NCI-H69 (cell line): ENCODE results near the gene ZRANB3.
A peak's percentile ranks its signal among the peaks of the same experiment; 100 is the strongest.
"Not testable (repeated sequence)": the region's sequence is repeated elsewhere in the genome, so short reads cannot be mapped to it uniquely, and the experiment has no call there.

ENCODE experiments used
- DNase-seq: peaks from one replicate; lab custom pipeline; 2025; lab: John Stamatoyannopoulos, UW

ZRANB3 gene

DNA sequence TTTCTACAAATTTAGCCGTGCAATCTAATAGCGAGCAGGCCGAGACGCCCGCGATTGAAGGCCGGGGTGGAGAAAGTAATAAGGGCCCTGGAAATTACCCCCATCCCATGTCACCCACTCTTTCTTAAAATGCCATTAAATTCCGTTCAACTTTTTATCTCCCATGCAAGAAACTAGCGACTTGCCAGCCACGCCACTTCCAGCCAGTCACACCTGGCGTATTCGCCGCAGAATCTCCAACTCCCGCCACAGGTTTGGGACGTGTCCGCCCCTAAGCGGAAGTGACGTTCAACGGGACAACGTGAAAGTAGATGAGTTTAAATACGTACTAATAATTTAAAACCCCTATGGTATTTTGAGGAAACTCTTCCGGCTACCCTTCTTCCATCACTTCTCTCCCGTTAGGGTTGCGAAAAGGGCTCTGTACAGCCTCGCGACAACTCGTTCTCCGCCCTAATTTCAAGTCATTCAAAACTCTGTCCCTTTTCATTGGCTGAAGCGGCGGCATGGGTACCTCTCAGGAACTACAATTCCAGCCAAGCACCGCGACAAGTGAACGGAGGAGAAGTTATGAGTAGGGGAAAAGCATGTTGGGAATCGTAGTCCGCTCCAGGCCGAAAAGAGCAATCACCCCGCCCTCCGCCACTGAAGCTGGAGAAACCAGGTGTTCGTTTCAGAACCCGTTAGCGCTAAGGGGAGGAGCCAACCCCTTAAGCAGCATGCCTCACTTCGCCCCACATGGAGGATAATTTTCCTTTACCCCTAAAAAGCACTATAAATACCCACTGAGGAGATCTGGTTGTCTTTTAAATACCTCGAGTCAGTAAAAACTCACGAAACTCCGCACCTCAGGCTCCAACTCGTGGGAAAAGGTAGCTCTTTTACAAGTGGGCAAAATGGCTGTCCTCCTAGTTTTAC lies at the start of gene ZRANB3:
Gene ZRANB3, minus strand, starts transcription at position 906 of the 918 bp plus-strand sequence.
- DNase-seq, result peak; percentile 96

DNA sequence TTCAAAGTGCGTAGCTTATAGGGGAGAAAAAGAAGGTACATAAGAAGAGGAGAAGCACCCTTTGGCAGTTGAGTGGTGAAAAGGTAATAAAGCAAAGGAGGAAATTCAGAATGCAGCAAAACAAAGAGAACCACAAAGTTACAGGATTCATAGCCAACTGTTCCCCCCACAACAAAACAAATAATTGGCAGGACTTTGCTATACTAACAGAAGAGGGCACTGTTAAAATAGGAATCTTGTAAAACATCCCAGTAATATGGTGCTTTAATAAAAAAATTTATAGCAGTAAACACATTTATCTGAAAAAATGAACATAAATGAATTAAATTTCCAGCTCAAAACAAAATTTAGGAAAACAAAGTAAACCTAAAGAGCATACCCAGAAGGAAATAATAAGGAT lies 42.6 kb upstream of the ZRANB3 start:
- DNase-seq, result no peak

DNA sequence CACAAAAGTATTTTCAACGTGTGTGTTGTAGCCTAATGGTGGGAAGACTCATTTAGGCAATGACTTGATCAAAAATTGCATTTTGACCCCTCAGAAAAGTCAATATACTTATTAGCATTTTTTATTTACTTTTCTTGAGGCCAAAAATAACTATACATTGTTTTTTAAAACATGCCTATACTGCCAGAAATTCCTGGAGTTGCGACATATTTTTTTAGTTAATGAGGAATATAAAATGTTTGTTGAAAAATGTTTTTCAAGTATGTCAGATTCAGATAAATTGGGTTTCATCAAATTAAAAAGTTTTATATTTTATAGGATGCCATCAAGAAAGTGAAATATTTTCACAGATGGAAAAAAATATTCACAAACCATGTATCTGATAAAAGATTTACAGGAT lies 39.9 kb upstream of the ZRANB3 start:
- DNase-seq, result no peak

DNA sequence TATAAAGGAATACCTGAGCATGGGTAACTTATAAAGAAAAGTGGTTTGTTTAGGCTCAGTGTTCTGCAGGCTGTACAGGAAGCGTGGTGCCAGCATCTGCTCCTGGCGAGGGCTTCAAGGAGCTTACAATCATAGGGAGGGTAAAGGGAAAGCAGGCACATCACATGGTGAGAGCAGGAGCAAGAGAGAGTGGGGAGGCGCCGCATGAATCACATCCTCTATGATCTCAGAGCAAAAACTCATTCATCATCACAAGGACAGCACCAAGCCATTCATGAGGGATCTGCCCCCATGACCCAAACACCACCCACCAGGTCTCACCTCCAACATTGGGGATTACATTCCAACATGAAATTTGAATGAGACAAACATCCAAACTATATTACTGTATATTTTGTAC lies 32.8 kb upstream of the ZRANB3 start:
- DNase-seq, result no peak

DNA sequence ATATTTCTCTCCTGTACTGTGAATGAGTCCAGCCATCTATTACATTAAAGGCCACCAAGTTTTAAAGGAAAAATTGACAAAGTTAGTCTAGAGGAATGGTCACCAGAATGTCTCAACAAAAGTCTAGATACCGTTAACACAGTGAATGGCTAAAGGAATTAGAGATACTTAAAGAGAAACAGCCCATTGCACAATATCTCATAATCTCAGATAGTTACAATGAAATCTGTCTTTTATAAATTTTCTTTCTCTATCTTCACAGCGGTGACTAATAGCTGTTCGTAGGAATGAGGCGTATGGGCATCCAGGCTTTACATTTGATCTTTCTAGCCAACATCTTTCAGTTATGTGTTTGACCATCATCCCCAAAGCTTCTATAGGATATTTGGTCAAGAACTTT lies 30.9 kb upstream of the ZRANB3 start:
- no peak for DNase-seq

DNA sequence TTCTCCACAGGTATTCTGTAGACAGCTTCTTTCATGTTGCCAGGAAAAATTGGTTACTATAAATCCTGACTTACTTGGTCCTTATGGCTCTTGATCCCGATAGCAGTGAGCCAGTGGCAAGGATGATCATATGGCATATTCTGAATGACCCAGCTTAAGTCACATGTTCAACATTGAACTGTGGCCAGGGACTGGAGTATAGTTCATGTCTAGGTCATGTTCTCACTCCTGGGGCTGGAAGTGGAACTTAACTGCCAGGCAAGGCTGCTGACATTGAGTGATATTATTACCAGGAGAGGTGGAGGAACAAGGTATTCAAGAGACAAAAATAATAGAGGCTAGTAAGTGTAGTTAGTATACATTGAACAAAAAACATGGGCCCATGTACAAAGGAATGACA lies 26.5 kb upstream of the ZRANB3 start:
- DNase-seq, result peak; percentile 32

DNA sequence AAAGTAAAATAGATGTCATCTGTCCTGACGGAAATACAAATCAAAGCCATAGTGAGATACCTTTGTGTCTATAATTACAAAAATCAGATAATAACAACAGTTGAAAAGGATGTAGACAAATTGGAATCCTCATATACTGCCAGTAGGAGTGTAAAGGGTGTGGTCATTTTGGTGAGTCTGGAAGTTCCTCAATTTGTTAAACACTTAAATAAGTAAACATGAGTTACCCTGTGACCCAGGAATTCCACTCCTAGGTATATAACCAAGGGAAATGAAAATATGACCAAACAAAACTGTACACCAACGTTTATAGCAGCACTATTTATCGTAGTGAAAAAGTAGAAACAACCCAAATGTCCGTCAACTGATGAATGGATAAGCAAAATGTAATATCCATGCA lies 24.3 kb upstream of the ZRANB3 start:
- no peak for DNase-seq

DNA sequence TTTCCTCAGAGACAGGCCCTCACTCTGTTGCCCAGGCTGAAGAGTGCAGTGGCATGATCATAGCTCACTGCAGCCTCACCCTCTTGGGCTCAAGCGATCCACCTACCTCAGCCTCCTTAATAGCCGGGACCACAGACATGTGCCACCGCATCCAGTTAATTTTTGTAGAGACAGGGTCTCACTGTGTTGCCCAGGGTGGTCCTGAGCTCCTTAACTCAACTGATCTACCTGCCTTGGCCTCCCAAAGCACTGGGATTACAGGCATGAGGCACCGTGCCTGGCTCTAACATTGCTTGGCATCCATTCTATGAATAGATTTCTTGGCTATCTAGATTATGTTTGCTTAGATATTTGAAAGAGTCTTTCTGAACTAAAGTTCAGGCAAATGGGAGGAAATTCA lies 21.9 kb upstream of the ZRANB3 start:
- DNase-seq, result no peak

DNA sequence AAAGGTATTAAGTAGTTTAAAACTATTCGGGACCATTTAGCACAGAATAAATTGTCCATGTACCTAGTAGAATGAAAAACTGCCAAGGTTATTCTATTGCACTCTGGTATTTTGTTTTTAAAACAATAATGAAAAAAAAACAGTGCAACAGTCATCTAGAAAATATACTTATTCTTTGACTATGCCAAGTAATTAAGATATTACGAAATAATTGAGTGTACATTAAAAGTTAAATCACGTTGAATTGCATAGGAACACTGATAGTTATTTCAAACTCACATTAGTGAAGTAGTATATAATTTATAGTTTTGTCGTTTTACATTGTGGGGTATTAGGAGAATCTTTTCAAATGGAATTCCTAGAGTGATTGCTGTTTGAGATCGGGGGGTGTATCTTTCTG lies 20.3 kb upstream of the ZRANB3 start:
- no peak for DNase-seq

DNA sequence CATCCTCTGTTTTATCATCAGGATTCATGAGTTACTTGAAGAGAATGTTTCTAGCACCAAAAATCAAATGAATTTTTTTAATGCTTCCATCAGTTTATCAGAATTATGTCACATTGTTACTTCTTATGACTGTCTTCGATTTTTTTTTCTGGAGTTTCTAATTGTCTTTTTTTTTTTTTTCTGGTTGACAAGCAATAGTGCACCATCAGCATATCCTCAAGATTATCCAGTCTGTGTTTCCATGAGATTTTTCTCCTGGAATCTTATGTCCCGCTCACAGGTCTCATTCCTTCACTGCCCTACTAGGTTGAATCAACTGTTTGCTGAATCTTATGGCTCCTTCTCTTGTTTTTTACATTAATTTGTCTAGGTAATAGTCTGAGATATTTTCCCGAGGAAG lies 16.3 kb upstream of the ZRANB3 start:
- no peak for DNase-seq

DNA sequence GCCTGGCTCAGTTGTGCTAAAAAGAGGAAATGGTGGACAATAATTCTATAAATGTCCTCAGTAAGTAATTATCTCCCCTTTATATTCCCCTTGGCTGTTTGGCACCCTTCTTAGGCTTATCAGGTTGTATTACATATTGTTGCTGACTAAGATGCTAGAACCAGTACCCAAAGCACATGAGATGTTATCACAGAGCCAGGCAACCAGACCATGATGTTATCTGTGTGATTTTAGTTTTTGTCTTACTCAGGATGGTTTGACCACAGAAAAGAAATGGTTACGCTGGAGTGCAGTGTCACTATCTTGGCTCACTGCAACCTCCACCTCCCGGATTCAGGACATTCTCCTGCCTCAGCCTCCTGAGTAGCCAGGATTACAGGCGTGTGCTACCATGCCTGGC lies 15.4 kb upstream of the ZRANB3 start:
- no peak for DNase-seq

DNA sequence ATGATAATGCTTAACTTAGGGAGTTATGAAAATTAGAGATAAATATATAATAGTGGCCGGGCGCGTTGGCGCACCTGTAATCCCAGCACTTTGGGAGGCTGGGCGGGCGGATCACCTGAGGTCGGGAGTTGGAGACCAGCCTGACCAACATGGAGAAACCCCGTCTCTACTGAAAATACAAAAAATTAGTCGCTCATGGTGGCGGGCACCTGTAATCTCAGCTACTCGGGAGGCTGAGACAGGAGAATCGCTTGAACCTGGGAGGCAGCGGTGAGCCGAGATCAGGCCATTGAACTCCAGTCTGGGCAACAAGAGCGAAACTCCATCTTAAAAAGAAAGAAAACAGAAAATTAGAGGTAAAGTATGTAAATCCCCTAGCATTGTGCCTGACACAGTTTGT lies 2.5 kb upstream of the ZRANB3 start:
- not testable (repeated sequence) for DNase-seq

DNA sequence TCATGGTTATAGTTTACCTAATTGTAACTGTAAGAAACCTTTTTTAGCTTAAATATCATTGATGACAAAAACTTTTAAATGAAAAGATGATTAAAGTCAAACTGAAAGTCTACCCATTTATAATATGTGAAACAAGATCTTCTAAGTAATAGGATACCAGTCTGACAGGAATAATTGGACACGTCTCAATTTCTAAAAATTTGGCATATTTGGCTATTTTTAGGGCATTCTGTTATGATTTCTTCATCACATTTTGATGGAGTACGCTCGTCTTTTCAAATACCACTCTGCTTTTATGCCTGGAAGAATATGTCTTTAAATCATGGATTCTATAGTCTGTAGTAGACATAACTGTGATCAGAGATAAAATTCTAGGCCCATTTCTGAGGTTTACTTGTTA lies 1.6 kb upstream of the ZRANB3 start:
- no peak for DNase-seq

DNA sequence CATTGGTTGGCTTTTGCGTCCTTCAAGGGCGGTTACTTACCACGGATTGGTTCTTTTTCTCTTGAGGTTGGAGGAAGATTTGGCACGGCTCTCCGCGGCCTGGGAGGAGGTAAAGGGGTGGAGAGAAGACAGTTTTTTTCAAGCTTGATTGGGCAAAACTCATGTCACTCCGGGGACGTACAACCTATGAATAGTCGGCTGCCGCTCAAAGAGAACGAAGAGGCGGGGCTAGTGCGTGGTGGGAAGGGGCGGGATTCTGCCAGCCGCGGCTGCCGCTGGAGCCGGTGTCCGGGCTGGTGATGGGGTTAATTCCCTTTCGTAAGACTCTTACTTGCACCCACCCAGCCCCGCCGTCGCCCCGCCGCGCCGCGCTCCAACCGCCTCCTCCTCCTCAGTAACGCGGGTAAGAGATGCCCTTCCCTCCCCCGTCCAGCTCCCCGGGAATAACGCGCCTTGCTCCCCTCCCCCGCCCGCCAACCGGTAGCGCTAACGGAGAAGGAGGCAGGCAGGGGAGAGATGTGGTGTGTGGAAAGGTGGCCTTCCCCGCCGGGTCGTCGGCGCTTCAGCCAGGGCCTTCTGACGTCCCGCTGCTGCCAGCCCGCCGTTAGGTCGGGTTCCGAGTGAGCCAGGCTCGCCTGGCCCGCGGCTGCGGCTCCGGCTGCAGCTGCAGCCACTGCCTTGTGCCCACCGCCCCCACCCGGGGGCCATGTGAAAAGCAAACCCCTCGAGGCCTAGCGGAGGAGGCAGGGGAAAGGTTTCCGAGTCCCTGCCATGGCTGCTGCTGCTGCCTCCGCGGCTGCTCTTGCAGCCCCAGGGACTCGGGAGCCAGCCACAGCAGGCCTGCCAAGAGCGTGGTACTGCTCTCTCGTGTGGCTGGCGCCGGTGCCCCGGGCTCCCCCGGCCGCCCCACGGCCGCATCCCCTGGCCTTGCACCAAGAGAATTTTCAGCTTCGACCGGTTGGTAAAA lies 496 bp upstream of the ZRANB3 start, which contains the start of gene R3HDM1:
Gene R3HDM1, plus strand, starts transcription at position 254 of the 967 bp plus-strand sequence. CDS start 73,362 bp downstream, outside the sequence.
- DNase-seq, result peak; percentile 99

DNA sequence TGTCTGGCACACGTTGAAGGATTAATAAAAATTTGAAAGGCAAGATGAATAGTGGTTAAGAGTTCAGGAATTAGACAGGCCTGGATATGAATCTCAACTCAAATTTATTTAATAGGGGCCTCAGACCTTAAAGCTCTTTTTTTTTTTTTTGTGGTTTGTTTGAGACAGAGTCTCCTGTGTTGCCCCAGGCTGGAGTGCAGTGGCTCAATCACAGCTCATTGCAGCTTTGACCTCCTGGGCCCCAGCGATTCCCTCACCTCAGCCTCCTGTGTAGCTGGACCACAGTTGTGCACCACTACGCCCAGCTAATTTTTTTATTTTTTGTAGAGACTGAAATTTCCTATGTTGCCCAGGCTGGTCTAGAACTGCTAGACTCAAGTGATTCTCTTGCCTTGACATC lies 3.0 kb downstream of the ZRANB3 start:
- DNase-seq, result no peak

DNA sequence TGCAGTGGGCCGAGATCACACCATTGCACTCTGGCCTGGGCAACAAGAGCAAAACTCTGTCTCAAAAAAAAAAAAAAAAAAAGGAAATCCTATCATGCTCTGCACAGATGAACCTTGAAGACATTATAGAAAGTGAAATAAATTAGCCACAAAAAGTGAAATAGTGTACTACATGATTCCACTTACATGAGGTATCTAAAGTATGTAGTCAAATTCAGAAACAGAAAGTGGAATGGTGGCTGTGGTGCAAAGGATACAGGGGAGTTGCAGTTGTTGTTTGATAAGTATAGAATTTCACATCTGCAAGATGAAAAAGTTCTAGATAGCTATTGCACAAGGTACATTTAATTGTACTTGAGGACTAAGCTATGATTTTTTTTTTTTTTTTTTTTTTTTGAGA lies 5.2 kb downstream of the ZRANB3 start:
- no peak for DNase-seq

DNA sequence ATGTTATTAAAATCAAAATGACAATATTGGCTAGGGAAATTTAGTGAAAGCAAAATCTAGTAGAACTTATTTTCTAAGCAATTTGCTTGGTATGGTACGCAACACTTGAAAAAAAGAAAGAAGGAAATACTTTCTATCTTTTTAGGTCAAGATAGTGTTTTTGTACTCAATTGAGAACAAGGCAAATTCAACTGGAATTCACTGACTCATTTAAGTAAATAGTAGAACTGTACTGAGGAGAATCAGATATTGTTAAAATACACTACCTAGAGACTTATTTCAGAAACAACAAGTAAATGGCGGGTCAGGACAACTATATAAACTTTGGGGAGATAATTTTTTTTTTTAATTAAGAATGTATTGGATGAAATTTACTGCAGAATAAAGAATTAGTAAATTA lies 18.9 kb downstream of the ZRANB3 start:
- DNase-seq, result no peak

DNA sequence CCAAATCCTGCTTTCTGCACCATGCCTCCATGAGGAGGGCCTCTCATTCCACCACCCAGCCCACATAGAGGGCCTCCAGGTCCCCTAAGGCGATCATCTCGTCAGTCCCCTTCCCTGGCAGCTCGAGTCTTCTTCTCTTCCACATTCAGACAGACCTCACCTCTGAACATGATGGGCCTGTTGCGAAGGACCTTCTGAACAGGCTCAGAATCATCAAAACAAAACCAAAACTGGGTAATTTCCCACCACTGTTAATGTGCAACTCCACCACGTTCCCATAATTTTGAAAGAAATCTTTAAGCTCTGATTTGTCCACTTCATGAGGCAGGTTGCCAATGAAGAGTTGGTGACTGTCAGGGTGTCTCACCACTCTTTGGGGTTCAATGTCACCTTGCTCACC lies 20.4 kb downstream of the ZRANB3 start:
- DNase-seq, result no peak

DNA sequence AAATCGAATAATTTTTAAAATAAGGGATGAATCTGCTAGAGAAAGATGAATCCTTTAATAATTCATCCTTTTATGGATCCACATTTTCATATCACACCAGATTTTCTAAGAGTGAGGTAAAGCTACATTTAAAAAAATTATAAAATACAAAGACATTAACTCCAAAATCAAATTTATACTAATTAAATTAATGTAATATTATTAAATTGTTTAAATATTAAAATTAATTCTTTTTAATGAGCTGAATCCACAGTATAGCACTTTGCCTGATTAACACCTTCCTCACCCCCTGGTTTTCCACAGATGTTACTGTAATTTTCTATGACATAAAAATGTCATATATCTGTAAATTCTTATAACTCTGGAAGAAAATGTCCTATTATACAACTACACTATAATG lies 26.2 kb downstream of the ZRANB3 start:
- DNase-seq, result no peak

DNA sequence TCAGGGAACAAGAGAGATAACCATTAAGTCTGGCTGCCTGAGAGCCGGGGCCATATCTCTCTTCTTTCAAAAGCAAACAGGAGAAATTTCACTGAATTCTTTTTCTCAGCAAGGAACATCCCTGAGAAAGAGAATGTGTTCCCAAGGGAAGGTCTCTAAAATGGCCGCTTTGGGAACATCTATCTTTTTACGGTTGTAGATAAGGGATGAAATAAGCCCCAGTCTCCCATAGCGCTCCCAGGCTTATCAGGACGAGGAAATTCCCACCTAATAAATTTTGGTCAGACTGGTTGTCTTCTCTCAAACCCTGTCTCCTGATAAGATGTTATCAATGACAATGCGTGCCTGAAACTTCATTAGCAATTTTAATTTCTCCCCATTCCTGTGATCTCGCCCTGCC lies 32.4 kb downstream of the ZRANB3 start:
- not testable (repeated sequence) for DNase-seq

DNA sequence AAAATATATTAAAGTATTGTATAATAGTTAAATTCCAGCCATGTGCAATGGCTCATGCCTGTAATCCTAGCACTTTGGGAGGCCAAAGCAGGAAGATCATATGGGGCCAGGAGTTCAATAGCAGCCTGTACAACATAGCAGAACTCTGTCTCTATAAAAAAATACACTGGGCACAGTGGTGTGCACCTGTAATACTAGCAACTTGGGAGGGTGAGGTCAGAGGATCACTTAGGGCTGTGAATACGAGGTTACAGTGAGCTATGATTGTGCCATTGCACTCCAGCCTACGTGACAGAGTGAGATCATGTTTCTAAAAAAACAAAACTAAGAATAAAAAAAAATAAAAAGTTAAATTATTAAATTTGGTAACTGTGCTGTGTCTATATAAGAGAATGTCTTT lies 36.1 kb downstream of the ZRANB3 start:
- DNase-seq, result no peak

DNA sequence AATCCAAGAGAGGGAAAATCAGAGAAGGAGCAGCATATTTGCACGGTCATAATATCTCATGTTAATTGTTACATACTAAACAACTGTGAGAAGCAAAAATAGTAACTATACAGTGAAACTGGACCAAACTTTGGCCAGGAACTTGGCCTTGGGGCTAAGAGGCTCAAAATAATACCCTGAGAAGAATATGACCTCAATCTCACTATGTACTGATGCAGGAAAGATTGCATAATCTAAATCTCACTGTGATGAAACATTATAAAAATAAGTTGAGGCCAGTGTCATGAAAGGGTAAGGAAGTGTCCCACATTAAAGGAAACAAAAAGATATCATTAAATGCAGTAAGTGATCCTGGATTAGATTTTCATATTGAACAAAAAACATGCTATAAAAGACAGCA lies 36.5 kb downstream of the ZRANB3 start:
- DNase-seq, result no peak

DNA sequence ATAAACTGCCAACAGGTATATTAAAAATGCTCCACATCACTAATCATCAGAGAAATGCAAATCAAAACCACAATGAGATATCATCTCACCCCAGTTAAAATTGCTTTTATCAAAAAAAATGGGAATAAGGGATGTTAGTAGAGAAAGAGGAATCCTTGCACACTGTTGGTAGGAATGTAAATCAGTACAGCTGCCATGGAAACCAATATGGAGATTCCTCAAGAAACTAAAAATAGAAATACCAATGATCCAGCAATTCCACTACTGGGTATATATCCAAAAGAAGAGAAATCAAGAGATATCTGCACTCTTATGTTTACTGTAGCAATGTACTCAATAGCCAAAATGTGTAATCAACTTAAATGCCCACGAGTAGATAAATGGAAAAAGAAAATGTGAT lies 40.6 kb downstream of the ZRANB3 start:
- no peak for DNase-seq
